Measurements from ENCODE around the gene IMMT.
A peak's percentile ranks its signal among the peaks of the same experiment; 100 is the strongest.

IMMT gene

DNA sequence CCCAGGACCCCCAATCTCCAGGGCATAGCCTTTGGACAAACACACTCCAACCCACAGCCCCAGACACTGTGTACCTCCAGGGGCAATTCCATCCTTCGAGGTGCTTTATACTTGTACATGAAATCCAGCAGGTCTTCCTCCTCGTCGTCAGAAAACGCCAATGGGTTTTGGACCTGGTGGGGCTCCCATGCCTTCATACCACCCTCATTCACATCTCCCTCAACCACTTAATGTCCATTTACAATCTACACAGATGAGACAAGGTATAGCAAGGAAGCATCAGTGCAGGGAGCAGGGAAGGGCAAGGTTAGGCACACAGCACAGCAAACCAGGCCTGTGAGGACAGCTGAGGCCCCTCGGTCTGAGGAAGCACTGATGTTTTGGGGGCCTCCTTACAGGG is 24.6 kb upstream of the IMMT start:
- TF ChIP-seq, protein P1, sequence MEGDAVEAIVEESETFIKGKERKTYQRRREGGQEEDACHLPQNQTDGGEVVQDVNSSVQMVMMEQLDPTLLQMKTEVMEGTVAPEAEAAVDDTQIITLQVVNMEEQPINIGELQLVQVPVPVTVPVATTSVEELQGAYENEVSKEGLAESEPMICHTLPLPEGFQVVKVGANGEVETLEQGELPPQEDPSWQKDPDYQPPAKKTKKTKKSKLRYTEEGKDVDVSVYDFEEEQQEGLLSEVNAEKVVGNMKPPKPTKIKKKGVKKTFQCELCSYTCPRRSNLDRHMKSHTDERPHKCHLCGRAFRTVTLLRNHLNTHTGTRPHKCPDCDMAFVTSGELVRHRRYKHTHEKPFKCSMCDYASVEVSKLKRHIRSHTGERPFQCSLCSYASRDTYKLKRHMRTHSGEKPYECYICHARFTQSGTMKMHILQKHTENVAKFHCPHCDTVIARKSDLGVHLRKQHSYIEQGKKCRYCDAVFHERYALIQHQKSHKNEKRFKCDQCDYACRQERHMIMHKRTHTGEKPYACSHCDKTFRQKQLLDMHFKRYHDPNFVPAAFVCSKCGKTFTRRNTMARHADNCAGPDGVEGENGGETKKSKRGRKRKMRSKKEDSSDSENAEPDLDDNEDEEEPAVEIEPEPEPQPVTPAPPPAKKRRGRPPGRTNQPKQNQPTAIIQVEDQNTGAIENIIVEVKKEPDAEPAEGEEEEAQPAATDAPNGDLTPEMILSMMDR (IDR thresholded peaks at IDR 0.05): no peak
- Histone ChIP-seq H3K4me2 (ENCODE audit: low read length) (no peak overlapping the region), H3K4me3 (ENCODE audit: low read depth, low read length) (no peak overlapping the region), H3K4me1 (no peaks in the 10 kb centered on the region), H3K27me3 (ENCODE audit: control insufficient read depth, insufficient read depth, low read length) (no peaks in the 10 kb centered on the region), H3K36me3 (ENCODE audit: control insufficient read depth, insufficient read depth, low read length) (no peaks in the 10 kb centered on the region), H3K27ac (no peak overlapping the region), H2AFZ (no peak overlapping the region), H3K79me2 (no peaks in the 10 kb centered on the region), H3K9me3 (ENCODE audit: control insufficient read depth, low read length) (no peaks in the 10 kb centered on the region), H3K9ac (no peak overlapping the region)

DNA sequence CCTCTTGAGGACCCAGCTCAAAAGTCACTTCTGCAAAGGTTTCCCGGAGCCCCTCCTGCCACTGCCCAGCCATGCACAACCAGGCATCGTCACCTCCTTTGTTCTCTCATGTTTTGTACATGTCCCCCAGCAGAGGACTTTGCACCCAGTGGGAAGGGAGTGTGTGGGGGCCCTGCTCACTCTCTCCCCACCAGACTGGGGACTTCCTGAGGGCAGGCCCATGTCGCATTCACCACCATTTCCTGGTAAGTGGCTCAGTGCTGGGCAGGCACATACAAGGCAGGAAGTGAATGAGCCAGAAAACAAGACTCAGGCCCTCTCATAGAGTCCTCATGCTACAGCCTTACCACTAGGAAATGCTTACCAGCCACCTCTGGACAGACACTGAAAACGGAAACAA is 22.9 kb upstream of the IMMT start:
- Histone ChIP-seq H2AFZ (no peak overlapping the region), H3K27me3 (ENCODE audit: control insufficient read depth, insufficient read depth, low read length) (no peaks in the 10 kb centered on the region), H3K9ac (no peak overlapping the region), H3K9me3 (ENCODE audit: control insufficient read depth, low read length) (no peaks in the 10 kb centered on the region), H3K4me2 (ENCODE audit: low read length) (no peak overlapping the region), H3K4me1 (no peaks in the 10 kb centered on the region), H3K79me2 (no peaks in the 10 kb centered on the region), H3K4me3 (ENCODE audit: low read depth, low read length) (no peak overlapping the region), H3K36me3 (ENCODE audit: control insufficient read depth, insufficient read depth, low read length) (no peaks in the 10 kb centered on the region), H3K27ac (no peak overlapping the region)
- TF ChIP-seq, protein P1 (IDR thresholded peaks at IDR 0.05): no peak

DNA sequence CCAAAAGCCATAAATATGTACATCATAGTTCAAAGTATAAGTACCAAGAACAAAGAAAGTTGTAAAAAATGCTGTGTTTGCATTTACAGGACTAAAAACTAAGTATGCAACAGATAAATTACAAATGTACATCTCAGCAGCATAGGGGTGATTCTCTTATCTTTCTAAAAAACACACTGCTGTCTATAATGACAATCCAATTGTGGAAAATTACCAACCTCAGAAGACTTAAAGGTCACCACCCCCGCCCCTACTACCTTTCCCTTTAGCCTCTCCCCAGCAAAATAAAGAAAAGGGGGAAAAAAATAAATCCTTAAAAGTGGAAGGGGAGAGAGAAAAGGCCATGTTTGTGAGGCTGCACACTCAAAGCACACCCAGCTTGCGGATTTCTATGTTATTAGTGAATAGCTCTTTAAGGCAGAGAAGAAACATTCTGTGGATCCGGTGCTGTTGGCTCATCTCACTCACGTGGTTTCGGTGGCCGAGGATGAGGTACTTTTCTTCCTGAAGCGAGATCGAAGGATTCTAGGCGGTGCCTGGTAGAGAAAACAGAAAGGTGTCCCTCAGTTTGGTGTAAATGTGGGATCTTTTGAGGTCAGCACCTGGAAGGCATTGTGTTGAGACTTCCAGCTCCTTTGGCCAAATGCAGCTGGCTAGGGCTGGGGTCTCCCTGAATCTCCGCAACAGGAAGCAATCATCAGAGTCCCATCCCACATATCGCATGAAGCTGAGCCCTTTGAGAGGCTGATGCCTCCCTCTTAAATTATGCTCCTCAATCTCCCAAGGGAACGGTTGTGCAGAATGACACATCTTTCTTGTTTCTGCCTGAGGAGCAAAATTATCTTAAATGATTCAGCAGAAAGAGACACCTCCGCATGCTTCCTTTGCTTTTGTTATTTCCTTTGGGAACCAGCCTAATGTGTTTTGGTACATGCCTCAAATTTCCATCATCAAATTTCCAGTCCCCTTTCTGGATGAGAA is 21.6 kb upstream of the IMMT start:
- H3K9me3 ChIP-seq (ENCODE audit: control insufficient read depth, low read length): no peaks in the 10 kb centered on the region
- H3K27me3 ChIP-seq (ENCODE audit: control insufficient read depth, insufficient read depth, low read length): no peaks in the 10 kb centered on the region
- H3K4me3 ChIP-seq (ENCODE audit: low read depth, low read length): no peak overlapping the region
- no peak overlapping the region for H3K9ac ChIP-seq
- H3K4me1 ChIP-seq: no peaks in the 10 kb centered on the region
- H3K79me2 ChIP-seq: no peaks in the 10 kb centered on the region
- no peak overlapping the region for H3K27ac ChIP-seq
- no peak overlapping the region for H2AFZ ChIP-seq
- peak overlapping the region; percentile 2 for H3K4me2 ChIP-seq (ENCODE audit: low read length)
- TF ChIP-seq, protein P1 (IDR thresholded peaks at IDR 0.05): no peak
- H3K36me3 ChIP-seq (ENCODE audit: control insufficient read depth, insufficient read depth, low read length): no peaks in the 10 kb centered on the region

DNA sequence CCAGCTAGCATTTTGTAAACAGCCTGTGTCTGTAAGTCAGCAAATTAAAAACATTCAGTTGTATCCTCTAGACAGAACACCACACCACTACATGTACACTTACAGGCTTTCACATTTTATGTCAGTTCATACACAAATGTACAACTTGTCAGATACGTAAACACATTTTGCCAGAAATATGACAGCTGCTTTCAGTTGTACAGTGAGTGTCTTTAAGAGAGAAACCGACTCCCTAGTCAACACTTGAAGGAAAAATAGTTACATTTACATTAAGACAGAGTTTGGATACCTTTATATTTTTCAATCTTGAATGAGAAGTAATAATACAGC is 19.2 kb upstream of the IMMT start:
- Histone ChIP-seq H3K4me3 (ENCODE audit: low read depth, low read length) (no peak overlapping the region), H3K27me3 (ENCODE audit: control insufficient read depth, insufficient read depth, low read length) (no peaks in the 10 kb centered on the region), H3K4me2 (ENCODE audit: low read length) (no peak overlapping the region), H3K27ac (no peak overlapping the region), H3K36me3 (ENCODE audit: control insufficient read depth, insufficient read depth, low read length) (no peaks in the 10 kb centered on the region), H3K9ac (no peak overlapping the region), H3K79me2 (no peaks in the 10 kb centered on the region), H2AFZ (no peak overlapping the region), H3K9me3 (ENCODE audit: control insufficient read depth, low read length) (no peaks in the 10 kb centered on the region), H3K4me1 (no peaks in the 10 kb centered on the region)
- TF ChIP-seq, protein P1 (IDR thresholded peaks at IDR 0.05): no peak

All from parathyroid adenoma (tissue), 2 donors.